OCI-LY7 (cell line): Measurements from ENCODE around the gene HGFAC. TPM values are rescaled to one million over a fixed set of nuclear protein-coding genes. Genes with fewer than 3 reads are reported as not detected.

Experiments
- BruUV-seq: library from RNA; stranded (reverse); fragments of 400-500 nt; replicated peaks from 2 replicates; lab custom pipeline; 2021; lab: Mats Ljungman, UMichigan
- CTCF ChIA-PET: fragments of 300-600 bp; sonication (Branson Sonifier 250); formaldehyde crosslinking; loops from one replicate; lab custom pipeline; 2022; ENCODE audit warnings: antibody characterized with exemption; ENCODE audit not compliant: unreplicated experiment; lab: Charles Lee
- POLR2A ChIA-PET: fragments of 300-600 bp; sonication (Branson Sonifier 250); formaldehyde crosslinking; loops from one replicate; lab custom pipeline; 2022; ENCODE audit warnings: antibody characterized with exemption; lab: Charles Lee
- DNase-seq: peaks from one replicate; pipeline ENCODE4 v3.0.0-alpha.2; 2015; ENCODE audit warnings: low spot score
- H2AFZ ChIP-seq: fragments of 200-600 bp; sonication (generic), shearing (Covaris generic); 2 replicates; pipeline ENCODE4 v1.6.1; 2014; ENCODE audit warnings: mild to moderate bottlenecking, antibody characterized with exemption, low read length, moderate library complexity
- H3K27ac ChIP-seq: fragments of 200-600 bp; sonication (generic); 2 replicates; pipeline ENCODE4 v1.5.1; 2014; ENCODE audit warnings: mixed run types, low read depth, mild to moderate bottlenecking, moderate library complexity, low read length, inconsistent platforms; ENCODE audit not compliant: poor library complexity, severe bottlenecking
- H3K36me3 ChIP-seq: fragments of 200-600 bp; sonication (generic); 2 replicates; pipeline ENCODE4 v1.6.1; 2014; ENCODE audit warnings: mild to moderate bottlenecking, antibody characterized with exemption, low read length, moderate library complexity, mixed read lengths; ENCODE audit not compliant: insufficient read depth
- H3K4me1 ChIP-seq: fragments of 200-600 bp; sonication (generic); 2 replicates; pipeline ENCODE4 v1.5.1; 2014; ENCODE audit warnings: mild to moderate bottlenecking, low read length; ENCODE audit not compliant: insufficient read depth, poor library complexity, severe bottlenecking
- H3K4me2 ChIP-seq: fragments of 200-600 bp; sonication (generic); 2 replicates; pipeline ENCODE4 v1.6.1; 2014; ENCODE audit warnings: mild to moderate bottlenecking, low read length
- H3K4me3 ChIP-seq: fragments of 200-600 bp; sonication (generic); 2 replicates; pipeline ENCODE4 v1.5.1; 2014; ENCODE audit warnings: mild to moderate bottlenecking, low read depth, low read length; ENCODE audit not compliant: poor library complexity, severe bottlenecking
- H3K79me2 ChIP-seq: fragments of 200-600 bp; sonication (generic); 2 replicates; pipeline ENCODE4 v1.6.1; 2016; ENCODE audit warnings: low read depth, mild to moderate bottlenecking, low read length, moderate library complexity, mixed read lengths; ENCODE audit not compliant: insufficient read depth
- H3K9me2 ChIP-seq: fragments of 200-600 bp; sonication (generic); 2 replicates; pipeline ENCODE4 v1.6.1; 2016; ENCODE audit warnings: mild to moderate bottlenecking, low read length, mixed read lengths; ENCODE audit not compliant: insufficient read depth
- H3K9me3 ChIP-seq: fragments of 200-600 bp; sonication (generic); 2 replicates; pipeline ENCODE4 v1.6.1; 2014; ENCODE audit warnings: mild to moderate bottlenecking, mixed run types, low read length, mixed read lengths
- H4K20me1 ChIP-seq: fragments of 200-600 bp; sonication (generic); 2 replicates; pipeline ENCODE4 v1.6.1; 2014; ENCODE audit warnings: mild to moderate bottlenecking, antibody characterized with exemption, low read length, moderate library complexity, mixed read lengths; ENCODE audit not compliant: insufficient read depth
- CTCF ChIP-seq: fragments of 200-600 bp; sonication (generic); conservative IDR thresholded peaks from 2 replicates; pipeline ENCODE4 v1.5.1; 2014; ENCODE audit warnings: mild to moderate bottlenecking, antibody characterized with exemption, low read length, moderate library complexity, mixed read lengths
- EZH2phosphoT487 ChIP-seq: fragments of 200-600 bp; sonication (generic); IDR thresholded peaks from 2 replicates; pipeline ENCODE4 v1.6.1; 2018; ENCODE audit warnings: low read depth, borderline replicate concordance, mild to moderate bottlenecking, mixed run types, antibody characterized with exemption, low read length, moderate library complexity, mixed read lengths
- intact Hi-C: fragments of 100-400 bp; cut with micrococcal nuclease; formaldehyde crosslinking; loops from one replicate; pipeline ENCODE4 v1.10.0; 2022; ENCODE audit not compliant: unreplicated experiment
- total RNA-seq, 2 experiments: library from RNA; depleted of rRNA in 1 of 2; stranded (reverse); fragments of >200 nt in 1 of 2; shearing (Covaris generic) in 1 of 2; gene quantifications; 2 replicates each; pipeline ENCODE4 v1.2.3, GENCODE V29; 2014 to 2022

The HGFAC gene
- total RNA-seq, 2 experiments from 2014 or later, result not detected

GRCh38 chr4:3485011-3485791, 43.4 kb downstream of the HGFAC start:
- Histone ChIP-seq H3K27ac (no peak overlapping the region), H2AFZ (no peak overlapping the region; the same call in 1 of the 2 replicates), H3K79me2 (no peaks in the 10 kb centered on the region), H3K36me3 (no peaks in the 10 kb centered on the region), H3K4me3 (peak overlapping the region; percentile 21), H3K9me3 (no peaks in the 10 kb centered on the region), H3K4me1 (peaks cover 31% of the 10 kb centered on the region), H3K4me2 (peak overlapping the region; percentile 49), H3K9me2 (no peaks in the 10 kb centered on the region), H4K20me1 (no peaks in the 10 kb centered on the region; the same call in 1 of the 2 replicates)
- POLR2A ChIA-PET, result no interaction called here
- DNase-seq, result peak; percentile 57
- no TSS peak for BruUV-seq
- intact Hi-C loops, result no loop called here
- TF ChIP-seq CTCF (no peak), EZH2phosphoT487 (no peak)
- CTCF ChIA-PET, result interaction anchor here (0.5 kb wide), 1 partner anchor 12 kb away, joined by 6 read pairs; no protein-coding TSS in a partner anchor

GRCh38 chr4:3485886-3486540, 44.2 kb downstream of the HGFAC start:
- Histone ChIP-seq H3K79me2 (no peaks in the 10 kb centered on the region), H3K36me3 (no peaks in the 10 kb centered on the region), H3K9me3 (no peaks in the 10 kb centered on the region), H3K4me1 (peaks cover 31% of the 10 kb centered on the region), H3K4me3 (no peak overlapping the region), H2AFZ (no peak overlapping the region), H3K4me2 (0 out of 2 replicates have a peak overlapping the region, but pooled peaks have one; percentile 49), H4K20me1 (no peaks in the 10 kb centered on the region; the same call in 1 of the 2 replicates), H3K27ac (no peak overlapping the region), H3K9me2 (no peaks in the 10 kb centered on the region)
- CTCF ChIA-PET, result interaction anchor here (0.5 kb wide), 1 partner anchor 12 kb away, joined by 6 read pairs; no protein-coding TSS in a partner anchor
- intact Hi-C loops, result loop anchor here (1.0 kb wide), 1 partner anchor 283 kb away; no protein-coding TSS in a partner anchor
- no peak for TF ChIP-seq EZH2phosphoT487
- TF ChIP-seq CTCF, result no peak
- BruUV-seq, result no TSS peak
- POLR2A ChIA-PET, result no interaction called here
- no peak for DNase-seq
